Measurements from ENCODE around the gene RIMKLB.
"Not testable (repeated sequence)": the region's sequence is repeated elsewhere in the genome, so short reads cannot be mapped to it uniquely, and the experiment has no call there.

RIMKLB gene

DNA sequence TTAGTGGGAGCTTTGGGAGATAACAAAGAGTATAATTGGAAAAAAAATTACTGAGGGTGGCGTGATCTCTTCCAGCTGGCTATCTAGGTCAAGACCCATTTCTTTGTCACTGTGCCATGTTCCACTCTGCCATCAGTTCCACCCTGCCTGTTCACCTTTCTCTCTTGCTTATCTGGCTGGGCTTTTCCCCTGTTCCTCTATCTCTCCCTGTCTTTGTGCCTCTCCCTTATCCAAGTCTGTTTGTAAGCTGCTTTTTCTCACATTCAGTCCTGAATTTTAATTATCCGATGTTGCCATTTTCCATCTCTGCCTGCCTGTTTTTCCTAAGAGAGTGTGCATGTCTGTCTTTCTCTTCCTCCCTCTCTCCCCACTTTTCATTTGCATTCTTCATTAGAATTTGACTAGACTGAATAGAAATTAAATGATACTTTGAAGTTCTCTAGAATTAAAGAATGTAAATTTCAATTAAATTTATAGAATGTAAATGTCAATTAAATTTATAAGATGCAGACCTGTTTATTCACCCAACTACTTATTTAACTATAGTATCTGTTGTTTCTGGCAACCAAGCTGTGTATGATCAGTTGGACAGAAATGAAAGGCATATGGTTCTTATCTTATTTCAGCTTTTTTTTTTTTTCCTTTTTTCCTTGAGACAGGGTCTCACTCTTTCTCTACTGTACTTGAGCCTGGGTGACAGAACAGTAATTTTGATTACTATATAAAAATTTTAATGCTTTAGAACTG, 83.8 kb downstream of the RIMKLB start:
- Mint-ChIP-seq H3K27ac (no peak overlapping the region), H3K4me1 (no peaks in the 10 kb centered on the region), H3K9me3 (no peaks in the 10 kb centered on the region), H3K27me3 (no peaks in the 10 kb centered on the region), H3K4me3 (no peak overlapping the region)
- DNase-seq (no peak), ATAC-seq (no peak)

DNA sequence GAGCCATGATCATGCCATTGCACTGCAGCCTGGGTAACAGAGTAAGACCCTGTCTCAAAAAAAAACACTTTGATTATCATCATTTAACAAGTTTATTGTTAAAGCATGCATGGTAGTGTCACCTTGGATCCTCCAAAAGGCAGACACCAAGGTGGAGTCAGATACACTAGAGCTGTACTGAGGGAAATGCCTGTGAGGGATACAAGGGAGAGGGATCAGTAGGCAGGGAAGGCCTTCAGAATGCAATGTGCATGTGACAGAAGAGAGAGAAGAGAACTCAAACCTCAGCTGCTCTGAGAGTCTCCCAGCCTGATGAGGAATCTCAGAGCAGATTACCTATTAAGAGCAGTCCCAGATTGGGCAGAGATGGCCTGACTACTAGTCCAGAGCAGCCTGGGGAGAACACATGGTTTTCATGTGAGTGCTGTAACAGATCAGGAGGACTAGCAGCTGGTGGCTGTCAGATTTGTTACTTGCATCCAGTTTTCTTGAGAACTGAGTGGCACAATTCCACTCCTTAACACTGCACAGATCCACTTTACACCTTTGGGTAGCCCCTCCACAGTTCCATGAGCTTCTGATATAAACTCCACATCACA, 86.6 kb downstream of the RIMKLB start:
- Mint-ChIP-seq H3K4me1 (no peaks in the 10 kb centered on the region), H3K27ac (peak overlapping the region in 1 of 2 donors; percentile 65), H3K27me3 (no peaks in the 10 kb centered on the region), H3K9me3 (no peaks in the 10 kb centered on the region), H3K4me3 (no peak overlapping the region)
- ATAC-seq (no peak), DNase-seq (no peak)

DNA sequence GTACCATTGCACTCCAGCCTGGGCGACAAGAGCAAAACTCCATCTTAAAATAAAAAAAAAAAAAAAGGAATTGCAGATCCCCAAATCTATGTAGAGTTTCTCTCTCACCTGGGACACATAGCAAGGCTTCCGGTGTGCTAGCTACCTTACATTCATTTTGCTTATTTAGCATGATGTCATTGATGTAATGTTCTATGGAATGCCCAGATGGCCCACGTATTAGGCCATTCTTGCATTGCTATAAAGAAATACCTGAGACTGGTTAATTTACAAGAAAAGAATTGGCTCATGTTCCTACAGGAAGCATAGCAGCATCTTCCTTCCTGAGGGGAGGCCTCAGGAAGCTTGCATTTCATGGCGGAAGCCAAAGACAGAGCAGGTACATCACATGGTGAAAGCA, 87.7 kb downstream of the RIMKLB start:
- ATAC-seq: no peak
- no peak overlapping the region for H3K27ac Mint-ChIP-seq

DNA sequence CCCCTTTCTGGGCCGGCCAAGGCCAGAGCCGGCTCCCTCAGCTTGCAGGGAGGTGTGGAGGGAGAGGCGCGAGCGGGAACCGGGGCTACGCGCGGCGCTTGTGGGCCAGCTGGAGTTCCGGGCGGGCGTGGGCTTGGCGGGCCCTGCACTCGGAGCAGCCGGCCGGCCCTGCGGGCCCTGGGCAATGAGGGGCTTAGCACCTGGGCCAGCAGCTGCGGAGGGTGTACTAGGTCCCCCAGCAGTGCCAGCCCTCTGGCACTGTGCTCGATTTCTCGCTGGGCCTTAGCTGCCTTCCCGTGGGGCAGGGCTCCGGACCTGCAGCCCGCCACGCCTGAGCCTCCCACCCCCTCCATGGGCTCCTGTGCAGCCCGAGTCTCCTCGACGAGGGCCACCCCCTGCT, 89.4 kb downstream of the RIMKLB start:
- ATAC-seq, H3K4me1 Mint-ChIP-seq, H3K9me3 Mint-ChIP-seq, DNase-seq, H3K27ac Mint-ChIP-seq, H3K4me3 Mint-ChIP-seq, H3K27me3 Mint-ChIP-seq: not testable (repeated sequence)

More for the DNA sequence above, 87.7 kb downstream of the RIMKLB start:
- H3K4me3 Mint-ChIP-seq: no peak overlapping the region
- H3K4me1 Mint-ChIP-seq: no peaks in the 10 kb centered on the region
- no peaks in the 10 kb centered on the region for H3K27me3 Mint-ChIP-seq
- no peak for DNase-seq
- H3K9me3 Mint-ChIP-seq: no peaks in the 10 kb centered on the region

DNA sequence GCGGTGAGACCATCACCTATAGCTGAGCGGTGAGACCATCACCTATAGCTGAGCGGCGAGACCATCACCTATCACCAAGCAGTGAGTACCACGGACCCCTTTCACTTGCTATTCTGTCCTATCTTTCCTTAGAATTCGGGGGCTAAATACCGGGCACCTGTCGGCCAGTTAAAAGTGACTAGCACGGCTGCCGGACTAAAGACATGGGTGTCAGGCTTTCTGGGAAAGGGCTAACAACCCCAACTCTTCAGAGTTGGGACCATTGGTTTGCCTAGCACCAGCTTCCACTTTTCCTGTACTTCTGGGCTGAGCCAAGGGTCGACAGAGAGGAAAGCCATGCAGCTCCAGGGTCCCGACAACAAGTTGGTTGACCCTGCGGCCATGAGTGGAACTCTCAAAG, 90.9 kb downstream of the RIMKLB start:
- DNase-seq, H3K27ac Mint-ChIP-seq, H3K9me3 Mint-ChIP-seq, H3K4me1 Mint-ChIP-seq, ATAC-seq, H3K27me3 Mint-ChIP-seq: not testable (repeated sequence)
- H3K4me3 Mint-ChIP-seq: peak overlapping the region; percentile 27 to 70

DNA sequence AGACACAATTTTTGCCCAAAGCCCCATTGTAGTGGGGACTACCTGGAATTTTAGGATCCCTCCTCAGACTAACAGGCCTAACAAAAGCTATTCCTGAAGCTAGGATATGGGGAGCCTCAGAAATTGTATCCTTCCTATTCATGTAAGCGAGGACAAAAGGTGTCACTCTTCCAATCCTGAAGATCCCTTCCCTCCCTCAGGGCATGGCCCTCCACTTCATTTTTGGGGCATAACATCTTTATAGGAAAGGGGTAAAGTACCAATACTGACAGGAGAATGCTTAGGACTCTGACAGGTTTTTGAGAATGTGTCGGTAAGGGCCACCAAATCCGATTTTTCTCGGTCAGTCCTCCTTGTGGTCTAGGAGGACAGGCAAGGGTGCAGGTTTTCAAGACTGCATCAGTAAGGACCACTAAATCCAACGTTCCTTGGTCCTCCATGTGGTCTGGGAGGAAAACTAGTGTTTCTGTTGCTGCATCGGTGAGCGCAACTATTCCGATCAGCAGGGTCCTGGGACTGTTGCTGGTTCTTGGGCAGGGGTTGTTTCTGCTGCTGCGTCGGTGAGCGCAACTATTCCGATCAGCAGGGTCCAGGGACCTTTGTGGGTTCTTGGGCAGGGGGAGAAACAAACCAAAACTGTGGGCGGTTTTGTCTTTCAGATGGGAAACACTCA, 91.7 kb downstream of the RIMKLB start:
- peak overlapping the region in 1 of 2 donors; percentile 70 for H3K4me3 Mint-ChIP-seq
- not testable (repeated sequence) for H3K9me3 Mint-ChIP-seq, H3K27me3 Mint-ChIP-seq, DNase-seq, ATAC-seq, H3K27ac Mint-ChIP-seq, H3K4me1 Mint-ChIP-seq

DNA sequence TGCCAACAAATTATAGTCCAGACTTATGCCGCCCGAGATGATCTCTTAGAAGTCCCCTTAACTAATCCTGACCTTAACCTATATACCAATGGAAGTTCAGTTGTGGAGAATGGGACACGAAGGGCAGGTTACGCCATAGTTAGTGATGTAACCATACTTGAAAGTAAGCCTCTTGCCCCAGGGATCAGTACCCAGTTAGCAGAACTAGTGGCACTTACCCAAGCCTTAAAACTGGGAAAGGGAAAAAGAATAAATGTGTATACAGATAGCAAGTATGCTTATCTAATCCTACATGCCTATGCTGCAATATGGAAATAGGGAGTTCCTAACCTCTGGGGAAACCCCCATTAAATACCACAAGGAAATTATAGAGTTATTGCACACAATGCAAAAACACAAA, 95.4 kb downstream of the RIMKLB start:
- not testable (repeated sequence) for H3K4me3 Mint-ChIP-seq, H3K9me3 Mint-ChIP-seq, H3K4me1 Mint-ChIP-seq, DNase-seq, H3K27ac Mint-ChIP-seq, H3K27me3 Mint-ChIP-seq, ATAC-seq

DNA sequence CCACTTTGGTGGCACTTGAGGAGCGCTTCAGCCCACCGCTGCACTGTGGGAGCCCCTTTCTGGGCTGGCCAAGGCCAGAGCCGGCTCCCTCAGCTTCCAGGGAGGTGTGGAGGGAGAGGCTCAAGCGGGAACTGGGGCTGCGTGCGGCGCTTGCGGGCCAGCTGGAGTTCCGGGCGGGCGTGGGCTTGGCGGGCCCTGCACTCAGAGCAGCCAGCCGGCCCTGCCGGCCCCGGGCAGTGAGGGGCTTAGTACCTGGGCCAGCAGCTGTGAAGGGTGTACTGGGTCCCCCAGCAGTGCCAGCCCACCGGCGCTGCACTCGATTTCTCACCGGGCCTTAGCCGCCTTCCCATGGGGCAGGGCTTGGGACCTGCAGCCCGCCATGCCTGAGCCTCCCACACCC, 96.8 kb downstream of the RIMKLB start:
- H3K27ac Mint-ChIP-seq, H3K4me1 Mint-ChIP-seq, ATAC-seq, H3K9me3 Mint-ChIP-seq, DNase-seq, H3K27me3 Mint-ChIP-seq, H3K4me3 Mint-ChIP-seq: not testable (repeated sequence)

DNA sequence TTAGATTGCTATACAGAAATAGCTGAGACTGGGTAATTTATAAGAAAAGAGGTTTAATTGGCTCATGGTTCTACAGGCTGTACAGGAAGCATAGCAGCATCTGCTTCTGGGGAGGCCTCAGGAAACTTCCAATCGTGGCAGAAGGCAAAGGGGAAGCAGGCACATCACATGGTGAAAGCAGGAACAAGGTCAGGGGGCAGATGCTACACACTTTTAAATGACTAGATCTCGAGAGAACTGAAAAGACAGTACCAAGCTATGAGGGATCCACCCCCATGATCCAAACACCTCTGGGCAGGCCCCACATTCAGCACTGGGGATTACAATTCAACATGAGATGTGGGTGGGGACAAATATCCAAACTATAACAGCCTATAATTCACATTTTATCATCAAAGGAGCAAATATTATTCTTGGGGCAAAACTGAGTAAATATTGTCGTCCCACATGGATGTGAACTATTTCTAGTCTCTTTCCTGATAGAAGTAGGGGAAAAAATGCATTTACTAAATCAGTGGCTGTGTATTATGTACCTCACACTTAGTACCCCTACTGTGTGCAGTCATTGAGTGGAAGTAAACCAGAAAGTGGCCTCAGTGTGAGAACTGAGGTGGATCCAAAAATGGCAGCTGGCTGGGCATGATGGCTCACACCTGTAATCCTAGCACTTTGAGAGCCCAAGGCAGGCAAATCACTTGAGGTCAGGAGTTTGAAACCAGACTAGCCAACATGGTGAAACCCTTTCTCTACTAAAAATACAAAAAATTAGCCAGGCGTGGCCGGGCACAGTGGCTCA, 99.2 kb downstream of the RIMKLB start:
- Mint-ChIP-seq H3K4me1 (no peaks in the 10 kb centered on the region), H3K27ac (peak overlapping the region in 1 of 2 donors; percentile 9), H3K27me3 (no peaks in the 10 kb centered on the region), H3K4me3 (no peak overlapping the region), H3K9me3 (peaks cover 0 to 5% of the 10 kb centered on the region in 2 donors)
- DNase-seq (no peak), ATAC-seq (no peak)

DNA sequence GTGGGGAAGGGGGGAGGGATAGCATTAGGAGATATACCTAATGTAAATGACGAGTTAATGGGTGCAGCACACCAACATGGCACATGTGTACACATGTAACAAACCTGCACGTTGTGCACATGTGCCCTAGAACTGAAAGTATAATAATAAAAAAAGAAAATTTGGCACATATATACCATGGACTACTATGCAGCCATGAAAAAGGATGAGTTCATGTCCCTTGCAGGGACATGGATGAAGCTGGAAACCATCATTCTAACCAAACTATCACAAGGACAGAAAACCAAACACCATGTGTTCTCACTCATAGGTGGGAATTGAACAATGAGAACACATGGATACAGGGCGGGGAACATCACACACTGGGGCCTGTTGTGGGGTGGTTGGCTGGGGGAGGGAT, 103.4 kb downstream of the RIMKLB start:
- not testable (repeated sequence) for H3K4me1 Mint-ChIP-seq, DNase-seq, H3K27ac Mint-ChIP-seq, H3K9me3 Mint-ChIP-seq, H3K4me3 Mint-ChIP-seq, H3K27me3 Mint-ChIP-seq, ATAC-seq

DNA sequence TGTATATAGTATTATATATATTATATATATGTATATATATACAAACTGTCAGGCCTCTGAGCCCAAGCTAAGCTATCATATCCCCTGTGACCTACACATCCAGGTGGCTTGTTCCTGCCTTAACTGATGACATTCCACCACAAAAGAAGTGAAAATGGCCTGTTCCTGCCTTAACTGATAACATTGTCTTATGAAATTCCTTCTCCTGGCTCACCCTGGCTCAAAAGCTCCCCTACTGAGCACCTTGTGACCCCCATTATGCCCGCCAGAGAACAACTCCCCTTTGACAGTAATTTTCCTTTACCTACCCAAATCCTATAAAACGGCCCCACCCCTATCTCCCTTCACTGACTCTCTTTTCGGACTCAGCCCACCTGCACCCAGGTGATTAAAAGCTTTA, 107.0 kb downstream of the RIMKLB start:
- not testable (repeated sequence) for ATAC-seq

DNA sequence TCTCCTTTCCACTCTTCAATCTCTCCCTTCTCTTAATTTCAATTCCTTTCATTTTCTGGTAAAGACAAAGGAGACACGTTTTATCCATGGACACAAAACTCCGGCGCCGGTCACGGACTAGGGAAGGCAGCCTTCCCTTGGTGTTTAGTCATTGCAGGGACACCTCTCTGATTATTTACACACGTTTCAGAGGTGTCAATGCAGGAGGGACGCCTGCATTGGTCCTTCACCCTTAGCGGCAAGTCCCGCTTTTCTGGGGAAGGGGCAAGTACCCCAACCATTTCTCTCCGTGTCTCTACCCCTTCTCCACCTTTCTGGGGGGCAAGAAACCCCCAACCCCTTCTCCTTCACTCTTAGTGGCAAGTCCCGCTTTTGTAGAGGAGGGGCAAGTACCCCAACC, 107.7 kb downstream of the RIMKLB start:
- not testable (repeated sequence) for H3K27me3 Mint-ChIP-seq, H3K4me1 Mint-ChIP-seq, DNase-seq, ATAC-seq, H3K4me3 Mint-ChIP-seq, H3K9me3 Mint-ChIP-seq, H3K27ac Mint-ChIP-seq

More for the DNA sequence above, 107.0 kb downstream of the RIMKLB start:
- DNase-seq, H3K9me3 Mint-ChIP-seq, H3K4me3 Mint-ChIP-seq, H3K27ac Mint-ChIP-seq, H3K27me3 Mint-ChIP-seq, H3K4me1 Mint-ChIP-seq: not testable (repeated sequence)

DNA sequence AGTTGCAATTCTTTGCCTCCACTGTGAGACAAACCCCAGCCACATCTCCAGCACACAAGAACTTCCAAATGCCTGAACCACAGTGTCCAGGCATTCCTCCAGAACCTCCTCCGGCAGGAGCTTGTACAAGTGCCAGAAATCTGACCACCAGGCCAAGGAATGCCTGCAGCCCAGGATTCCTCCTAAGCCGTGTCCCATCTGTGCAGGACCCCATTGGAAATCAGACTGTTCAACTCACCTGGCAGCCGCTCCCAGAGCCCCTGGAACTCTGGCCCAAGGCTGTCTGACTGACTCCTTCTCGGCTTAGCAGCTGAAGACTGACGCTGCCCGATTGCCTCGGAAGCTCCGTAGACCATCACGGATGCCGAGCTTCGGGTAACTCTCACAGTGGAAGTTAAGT, 109.3 kb downstream of the RIMKLB start:
- H3K9me3 Mint-ChIP-seq, H3K4me1 Mint-ChIP-seq, H3K4me3 Mint-ChIP-seq, H3K27me3 Mint-ChIP-seq, DNase-seq, ATAC-seq: not testable (repeated sequence)
- peak overlapping the region in 1 of 2 donors; percentile 5 for H3K27ac Mint-ChIP-seq

DNA sequence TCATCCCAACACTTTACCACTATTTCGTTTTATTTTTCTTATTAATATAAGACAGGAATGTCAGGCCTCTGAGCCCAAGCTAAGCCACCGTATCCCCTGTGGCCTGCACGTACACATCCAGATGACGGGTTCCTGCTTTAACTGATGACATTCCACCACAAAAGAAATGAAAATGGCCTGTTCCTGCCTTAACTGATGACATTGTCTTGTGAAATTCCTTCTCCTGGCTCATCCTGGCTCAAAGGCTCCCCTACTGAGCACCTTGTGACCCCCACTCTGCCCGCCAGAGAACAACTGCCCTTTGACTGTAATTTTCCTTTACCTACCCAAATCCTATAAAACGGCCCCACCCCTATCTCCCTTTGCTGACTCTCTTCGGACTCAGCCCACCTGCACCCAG, 112.3 kb downstream of the RIMKLB start:
- H3K4me1 Mint-ChIP-seq, ATAC-seq, DNase-seq, H3K4me3 Mint-ChIP-seq, H3K9me3 Mint-ChIP-seq, H3K27me3 Mint-ChIP-seq: not testable (repeated sequence)
- peak overlapping the region in 1 of 2 donors; percentile 78 for H3K27ac Mint-ChIP-seq

DNA sequence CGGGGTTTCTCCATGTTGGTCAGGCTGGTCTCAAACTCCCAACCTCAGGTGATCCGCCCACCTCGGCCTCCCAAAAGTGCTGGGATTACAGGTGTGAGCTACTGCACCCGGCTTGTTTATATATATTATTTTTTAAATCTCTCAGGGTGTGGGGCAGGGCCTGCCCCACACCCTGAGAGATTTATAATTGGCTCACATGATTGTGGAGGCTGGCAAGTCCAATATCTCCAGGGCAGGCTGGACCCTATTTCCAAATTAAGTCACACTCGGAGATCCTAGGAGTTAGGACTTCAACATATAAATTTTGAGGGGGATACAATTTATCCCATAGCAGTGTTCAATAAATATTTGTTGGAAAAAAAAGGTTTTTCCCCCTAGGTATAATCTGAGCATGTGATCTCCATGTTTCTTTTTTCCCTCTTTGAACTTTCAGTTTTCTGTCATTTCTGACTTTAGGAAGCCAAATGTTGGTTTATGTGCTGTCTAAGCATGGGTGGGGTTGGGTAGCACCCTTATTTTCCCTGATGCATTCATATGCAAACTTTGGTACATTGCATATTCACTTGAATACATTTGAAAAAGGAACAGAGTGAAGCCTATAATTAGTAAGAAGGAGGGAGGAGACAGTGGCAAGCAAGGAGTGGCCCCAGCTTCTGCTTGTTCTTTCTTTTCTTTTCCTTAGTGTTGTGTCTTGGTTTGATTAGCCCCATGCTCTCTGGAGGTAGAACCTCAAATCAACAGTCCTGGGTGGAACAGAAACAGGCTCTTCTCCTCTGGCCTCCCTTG, 116.0 kb downstream of the RIMKLB start:
- no peak for DNase-seq
- Mint-ChIP-seq H3K27ac (no peak overlapping the region), H3K27me3 (no peaks in the 10 kb centered on the region), H3K9me3 (no peaks in the 10 kb centered on the region), H3K4me1 (no peaks in the 10 kb centered on the region), H3K4me3 (no peak overlapping the region)
- ATAC-seq: no peak
